ENCODE data around the gene TMUB2. TPM values are rescaled to one million over a fixed set of nuclear protein-coding genes. Genes with fewer than 3 reads are reported as not detected.
A peak's percentile ranks its signal among the peaks of the same experiment; 100 is the strongest.
"Not testable (repeated sequence)": the region's sequence is repeated elsewhere in the genome, so short reads cannot be mapped to it uniquely, and the experiment has no call there.

Gene TMUB2
- total RNA-seq, 1 donor from 2014 or later: 35.7 TPM

DNA sequence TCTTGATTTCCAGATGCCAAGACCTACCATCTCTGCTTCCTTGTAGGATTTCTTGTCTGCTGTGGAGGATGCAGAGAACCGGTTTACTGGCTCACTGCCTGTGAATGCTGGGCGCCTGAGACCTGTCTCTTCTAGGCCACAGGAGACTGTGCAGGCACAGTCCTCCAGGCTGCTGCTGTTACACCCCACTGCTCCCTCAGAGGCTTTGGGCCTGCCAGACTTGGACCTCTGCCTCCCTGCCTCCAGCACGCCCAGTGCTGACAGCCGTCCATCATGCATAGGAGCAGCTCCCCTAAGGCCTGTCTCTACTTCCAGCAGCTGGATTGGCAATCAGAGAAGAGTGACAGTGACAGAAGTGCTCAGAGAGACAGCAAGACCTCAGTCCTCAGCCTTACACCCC, 39.0 kb upstream of the TMUB2 start:
- no peak overlapping the region for H3K4me3 Mint-ChIP-seq
- no peaks in the 10 kb centered on the region for H3K36me3 Mint-ChIP-seq
- no peaks in the 10 kb centered on the region for H3K27me3 Mint-ChIP-seq (ENCODE audit: low read depth)
- no peaks in the 10 kb centered on the region for H3K4me1 Mint-ChIP-seq
- H3K27ac Mint-ChIP-seq: no peak overlapping the region
- no peaks in the 10 kb centered on the region for H3K9me3 Mint-ChIP-seq
- TF ChIP-seq, protein P1, sequence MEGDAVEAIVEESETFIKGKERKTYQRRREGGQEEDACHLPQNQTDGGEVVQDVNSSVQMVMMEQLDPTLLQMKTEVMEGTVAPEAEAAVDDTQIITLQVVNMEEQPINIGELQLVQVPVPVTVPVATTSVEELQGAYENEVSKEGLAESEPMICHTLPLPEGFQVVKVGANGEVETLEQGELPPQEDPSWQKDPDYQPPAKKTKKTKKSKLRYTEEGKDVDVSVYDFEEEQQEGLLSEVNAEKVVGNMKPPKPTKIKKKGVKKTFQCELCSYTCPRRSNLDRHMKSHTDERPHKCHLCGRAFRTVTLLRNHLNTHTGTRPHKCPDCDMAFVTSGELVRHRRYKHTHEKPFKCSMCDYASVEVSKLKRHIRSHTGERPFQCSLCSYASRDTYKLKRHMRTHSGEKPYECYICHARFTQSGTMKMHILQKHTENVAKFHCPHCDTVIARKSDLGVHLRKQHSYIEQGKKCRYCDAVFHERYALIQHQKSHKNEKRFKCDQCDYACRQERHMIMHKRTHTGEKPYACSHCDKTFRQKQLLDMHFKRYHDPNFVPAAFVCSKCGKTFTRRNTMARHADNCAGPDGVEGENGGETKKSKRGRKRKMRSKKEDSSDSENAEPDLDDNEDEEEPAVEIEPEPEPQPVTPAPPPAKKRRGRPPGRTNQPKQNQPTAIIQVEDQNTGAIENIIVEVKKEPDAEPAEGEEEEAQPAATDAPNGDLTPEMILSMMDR (IDR thresholded peaks at IDR 0.05; ENCODE audit: unreplicated experiment): no peak
- no peak for DNase-seq (ENCODE audit: low spot score in 2 of 2, unreplicated experiment in 2 of 2)

DNA sequence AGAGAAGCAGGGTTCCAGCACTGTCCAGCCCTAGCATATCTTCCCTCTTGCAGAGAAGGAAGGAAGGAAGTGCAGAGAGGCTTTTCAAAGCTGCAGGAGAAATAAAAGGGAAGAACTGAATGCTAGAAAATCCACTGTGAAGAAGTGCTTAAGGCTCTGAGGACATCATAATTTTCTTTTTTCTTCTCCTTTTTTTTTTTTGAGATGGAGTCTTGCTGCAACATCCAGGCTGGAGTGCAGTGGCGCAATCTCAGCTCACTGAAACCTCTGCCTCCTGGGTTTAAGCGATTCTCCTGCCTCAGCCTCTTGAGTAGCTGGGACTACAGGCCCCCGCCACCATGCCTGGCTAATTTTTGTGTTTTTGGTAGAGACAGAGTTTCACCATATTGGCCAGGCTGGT, 37.7 kb upstream of the TMUB2 start:
- H3K27ac Mint-ChIP-seq; H3K4me1 Mint-ChIP-seq; H3K27me3 Mint-ChIP-seq (ENCODE audit: low read depth); H3K36me3 Mint-ChIP-seq; DNase-seq (ENCODE audit: low spot score in 2 of 2, unreplicated experiment in 2 of 2); H3K4me3 Mint-ChIP-seq; H3K9me3 Mint-ChIP-seq: not testable (repeated sequence)

DNA sequence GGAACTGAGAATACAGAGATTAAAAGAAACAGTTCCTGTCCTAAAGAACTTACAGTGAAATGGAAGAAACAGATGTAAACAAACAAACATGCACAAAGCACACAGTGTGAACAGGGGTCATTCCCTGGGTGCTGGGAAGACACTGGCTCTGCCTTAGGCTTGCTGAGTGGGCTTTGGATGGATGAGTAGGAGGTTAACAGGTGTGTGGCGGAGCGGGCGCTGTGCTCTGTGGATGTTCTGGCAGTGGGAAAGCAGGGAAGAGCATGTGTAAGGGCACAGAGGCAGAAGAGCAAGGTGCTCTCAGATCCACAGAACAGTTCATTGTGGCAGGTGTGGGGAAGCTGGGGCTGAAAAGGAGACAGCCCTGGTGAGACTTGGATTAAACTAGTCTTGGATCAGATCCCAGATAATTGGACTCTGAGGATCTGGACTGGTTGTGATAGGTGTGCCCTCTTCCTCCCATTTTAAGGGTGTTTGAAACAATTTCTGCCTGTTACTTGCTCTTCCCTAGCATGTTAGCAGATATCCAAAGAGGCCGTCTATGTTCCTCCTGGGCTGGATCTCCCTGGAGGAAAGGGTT, 36.9 kb upstream of the TMUB2 start:
- no peak overlapping the region for H3K27ac Mint-ChIP-seq
- no peaks in the 10 kb centered on the region for H3K27me3 Mint-ChIP-seq (ENCODE audit: low read depth)
- TF ChIP-seq, protein P1 (IDR thresholded peaks at IDR 0.05; ENCODE audit: unreplicated experiment): no peak
- H3K36me3 Mint-ChIP-seq: no peaks in the 10 kb centered on the region
- no peaks in the 10 kb centered on the region for H3K9me3 Mint-ChIP-seq
- no peak for DNase-seq (ENCODE audit: low spot score in 2 of 2, unreplicated experiment in 2 of 2)
- H3K4me1 Mint-ChIP-seq: no peaks in the 10 kb centered on the region
- H3K4me3 Mint-ChIP-seq: no peak overlapping the region

DNA sequence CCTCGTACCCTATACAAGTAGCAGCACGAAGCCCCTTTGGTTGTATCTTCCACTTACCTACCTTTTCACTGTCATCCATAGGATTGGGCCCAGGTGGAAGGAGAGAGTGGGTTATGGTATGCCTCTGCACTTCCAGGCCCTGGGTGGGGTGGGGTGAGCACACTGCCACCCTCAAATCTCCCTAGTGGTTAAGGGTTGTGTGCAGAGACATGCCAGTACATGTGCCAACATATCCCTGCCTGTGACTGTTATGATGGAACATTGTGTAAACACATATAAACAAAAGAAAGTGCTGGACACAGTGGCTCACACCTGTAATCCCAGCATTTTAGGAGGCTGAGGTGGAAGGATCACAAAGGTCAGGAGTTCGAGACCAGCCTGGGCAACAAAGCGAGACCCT, 33.9 kb upstream of the TMUB2 start:
- no peak for DNase-seq (ENCODE audit: low spot score in 2 of 2, unreplicated experiment in 2 of 2)
- no peaks in the 10 kb centered on the region for H3K27me3 Mint-ChIP-seq (ENCODE audit: low read depth)
- H3K9me3 Mint-ChIP-seq: no peaks in the 10 kb centered on the region
- no peaks in the 10 kb centered on the region for H3K36me3 Mint-ChIP-seq
- TF ChIP-seq, protein P1 (IDR thresholded peaks at IDR 0.05; ENCODE audit: unreplicated experiment): no peak
- no peak overlapping the region for H3K4me3 Mint-ChIP-seq
- no peaks in the 10 kb centered on the region for H3K4me1 Mint-ChIP-seq
- H3K27ac Mint-ChIP-seq: no peak overlapping the region

DNA sequence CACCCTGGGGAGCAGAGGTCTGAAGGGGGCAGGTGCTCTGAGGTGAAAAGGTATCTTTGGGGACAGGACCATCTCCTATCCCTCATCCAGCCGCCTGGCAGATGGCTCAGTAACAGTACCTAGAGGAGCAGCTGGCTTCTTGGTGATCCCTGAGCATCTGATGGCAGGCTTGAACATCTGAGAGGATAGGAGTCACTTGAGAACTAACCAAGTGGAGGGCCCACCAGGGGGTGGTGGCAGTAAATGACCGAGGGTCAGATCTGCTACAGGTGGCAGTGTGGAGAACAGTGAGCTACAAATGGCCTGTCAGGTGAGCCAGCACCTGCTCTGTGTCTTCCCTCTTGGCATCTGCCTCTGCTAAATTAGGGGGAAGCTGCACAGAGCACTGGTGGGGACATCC, 31.3 kb upstream of the TMUB2 start:
- no peaks in the 10 kb centered on the region for H3K27me3 Mint-ChIP-seq (ENCODE audit: low read depth)
- DNase-seq (ENCODE audit: low spot score in 2 of 2, unreplicated experiment in 2 of 2): no peak
- no peaks in the 10 kb centered on the region for H3K9me3 Mint-ChIP-seq
- no peak overlapping the region for H3K4me3 Mint-ChIP-seq
- TF ChIP-seq, protein P1 (IDR thresholded peaks at IDR 0.05; ENCODE audit: unreplicated experiment): no peak
- H3K27ac Mint-ChIP-seq: no peak overlapping the region
- H3K4me1 Mint-ChIP-seq: peaks cover 6% of the 10 kb centered on the region
- H3K36me3 Mint-ChIP-seq: peaks cover 2% of the 10 kb centered on the region

DNA sequence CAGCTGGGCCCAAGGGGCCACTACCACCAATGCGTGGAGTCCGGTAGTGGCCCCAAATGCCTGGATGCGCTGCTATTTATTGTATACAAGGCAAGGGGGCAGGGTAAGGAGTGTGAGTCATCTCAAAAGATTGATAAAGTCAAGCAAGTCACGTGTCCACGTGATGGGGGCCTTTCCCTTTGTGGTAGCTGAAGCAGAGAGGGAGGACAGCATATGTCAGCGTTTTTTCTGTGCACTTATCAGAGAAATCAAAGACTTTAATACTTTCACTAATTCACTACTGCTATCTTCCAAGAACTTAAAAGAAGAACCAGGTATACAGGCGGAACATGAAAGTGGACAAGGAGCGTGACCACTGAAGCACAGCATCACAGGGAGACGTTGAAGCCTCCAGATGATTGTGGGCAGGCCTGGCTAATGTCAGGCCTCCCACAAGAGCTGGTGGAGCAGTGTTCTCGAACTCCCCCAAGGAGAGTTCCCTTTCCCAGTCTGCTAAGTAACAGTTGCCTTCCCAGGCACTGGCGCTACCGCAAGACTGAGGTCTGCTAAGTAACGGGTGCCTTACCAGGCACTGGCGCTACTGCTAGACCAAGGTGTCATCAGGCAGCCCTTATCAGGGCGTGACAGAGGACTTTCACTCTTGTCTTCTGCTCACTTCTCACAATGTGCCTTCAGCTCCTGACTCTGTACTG, 27.1 kb upstream of the TMUB2 start:
- H3K27me3 Mint-ChIP-seq (ENCODE audit: low read depth): no peaks in the 10 kb centered on the region
- peaks cover 6% of the 10 kb centered on the region for H3K4me1 Mint-ChIP-seq
- TF ChIP-seq, protein P1 (IDR thresholded peaks at IDR 0.05; ENCODE audit: unreplicated experiment): no peak
- peaks cover 6% of the 10 kb centered on the region for H3K36me3 Mint-ChIP-seq
- DNase-seq (ENCODE audit: low spot score in 2 of 2, unreplicated experiment in 2 of 2): no peak
- H3K27ac Mint-ChIP-seq: peak overlapping the region; percentile 86
- no peak overlapping the region for H3K4me3 Mint-ChIP-seq
- H3K9me3 Mint-ChIP-seq: no peaks in the 10 kb centered on the region
